Germinal center (tissue), 1 donor: ENCODE results near the gene SEMA5A.

ENCODE experiments used
- DNase-seq: peaks from one replicate; pipeline ENCODE4 v3.0.0; 2012; ENCODE audit warnings: mixed read lengths, low spot score

The SEMA5A gene

GRCh38 chr5:8993031-8993430, 552.8 kb downstream of the SEMA5A start:
- peak; percentile 3 for DNase-seq
